ENCODE data around the gene RASSF3.

Gene RASSF3

DNA sequence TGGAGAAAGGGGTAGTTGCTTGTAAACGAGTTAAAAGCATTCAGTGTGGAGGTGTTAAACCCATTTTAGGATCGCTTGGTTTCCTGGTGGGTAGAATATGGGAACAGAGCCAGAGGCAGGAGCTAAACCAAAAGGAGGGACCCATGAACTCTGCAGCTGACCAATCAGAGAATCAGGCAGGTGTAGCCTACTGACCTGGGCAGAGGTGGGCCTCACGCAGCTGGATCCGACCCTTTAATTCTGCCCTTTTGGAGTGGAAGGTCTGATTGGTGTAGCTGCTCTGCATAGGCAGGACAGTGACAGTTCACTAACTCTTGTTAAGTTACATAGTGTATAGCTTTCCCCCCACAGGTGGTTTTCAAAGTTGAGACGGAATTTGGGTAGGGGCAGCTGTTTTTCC, 85.3 kb downstream of the RASSF3 start:
- no peak for DNase-seq

DNA sequence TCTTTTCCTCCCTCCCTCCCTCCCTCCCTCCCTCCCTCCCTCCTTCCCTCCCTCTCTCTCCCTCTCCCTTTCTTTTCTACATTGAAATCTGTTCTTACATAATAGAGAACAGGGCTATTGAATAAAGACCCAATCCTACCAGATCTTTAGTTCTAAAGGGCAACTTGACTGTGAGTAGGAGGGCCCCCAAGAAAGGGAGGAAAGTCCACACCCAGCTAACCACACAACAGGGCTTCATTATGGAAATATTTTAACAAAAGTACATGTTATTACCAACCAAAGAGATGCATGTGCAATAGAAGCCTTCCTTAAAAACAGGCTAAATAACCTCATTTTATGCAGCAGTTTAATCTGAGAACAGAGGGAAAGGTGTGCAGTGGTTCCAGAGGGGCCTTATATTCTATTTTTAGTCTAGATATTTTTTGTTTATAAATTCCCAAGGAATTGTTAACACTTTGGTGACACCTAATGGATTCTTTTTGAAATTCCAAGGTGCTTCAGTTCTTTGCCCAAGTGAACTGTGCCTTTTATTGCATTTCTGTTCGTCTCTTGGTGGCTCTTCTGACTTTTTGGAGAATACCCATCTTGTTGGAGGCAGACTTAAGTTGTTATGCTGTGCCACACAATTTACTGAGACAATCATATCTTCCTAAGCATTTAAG, 85.9 kb downstream of the RASSF3 start:
- no peak for DNase-seq

DNA sequence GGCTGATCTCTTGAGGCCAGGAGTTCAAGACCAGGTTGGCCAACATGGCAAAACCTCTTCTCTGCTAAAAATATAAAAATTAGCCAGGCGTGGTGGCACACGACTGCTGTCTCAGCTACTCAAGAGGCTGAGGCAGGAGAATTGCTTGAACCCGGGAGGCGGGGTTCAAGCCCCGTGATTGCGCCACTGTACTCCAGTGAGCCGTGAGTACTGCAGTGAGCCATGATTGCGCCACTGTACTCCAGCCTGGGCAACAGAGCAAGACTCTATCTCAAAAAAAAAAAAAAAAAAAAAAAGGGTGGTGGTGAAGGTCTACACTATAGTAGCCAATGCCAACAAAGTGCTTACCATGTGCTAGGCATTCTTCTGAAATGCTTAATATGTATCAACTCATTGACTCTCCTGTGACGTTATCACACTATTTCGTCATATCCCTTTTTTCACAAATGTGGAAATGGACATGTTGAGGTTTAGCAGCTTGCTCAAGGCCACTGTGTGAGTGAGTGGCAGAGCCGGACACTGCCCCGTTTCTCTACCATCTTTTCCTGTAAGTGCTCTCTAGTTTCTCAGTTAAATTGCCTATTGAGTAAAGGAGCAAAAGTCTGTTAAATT, 89.3 kb downstream of the RASSF3 start:
- no peak for DNase-seq

DNA sequence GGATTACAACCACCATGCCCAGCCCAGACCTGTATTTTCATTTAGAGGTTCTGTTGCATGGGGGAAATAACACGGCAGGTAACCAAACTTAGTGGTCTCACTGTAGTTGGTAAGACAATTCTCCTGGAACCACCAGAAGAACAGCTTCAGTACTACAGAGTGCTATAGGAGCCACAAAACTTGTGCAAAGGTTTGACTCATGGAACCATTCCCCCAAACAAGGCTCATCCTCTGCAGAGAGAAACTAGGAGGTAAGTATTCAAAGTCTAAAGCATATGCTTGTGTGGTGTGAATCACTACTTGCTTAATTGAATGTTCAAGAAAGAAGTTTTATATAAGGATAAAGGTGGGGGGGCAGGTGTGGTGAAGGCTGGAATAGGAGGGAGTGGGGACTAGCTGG, 90.2 kb downstream of the RASSF3 start:
- no peak for DNase-seq

DNA sequence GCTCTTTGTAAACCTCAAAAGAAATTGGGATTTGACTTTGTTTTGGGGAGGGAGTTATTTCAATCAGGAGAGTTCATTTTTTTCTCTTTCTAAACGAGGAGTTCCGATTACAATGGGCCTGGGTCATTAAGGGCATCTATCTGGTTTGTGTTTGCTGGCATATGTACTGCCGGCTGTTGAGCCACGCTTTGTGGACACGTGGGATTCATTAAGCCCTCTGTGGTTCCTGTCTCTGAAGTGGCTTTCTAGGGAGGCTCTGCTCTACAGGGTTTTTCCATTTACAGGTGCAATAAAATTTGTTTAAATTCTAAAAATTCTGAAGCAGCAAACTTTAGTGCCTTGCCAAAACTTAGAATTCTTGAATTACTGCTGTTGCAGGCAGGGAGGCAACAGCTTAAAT, 91.0 kb downstream of the RASSF3 start:
- DNase-seq = no peak

DNA sequence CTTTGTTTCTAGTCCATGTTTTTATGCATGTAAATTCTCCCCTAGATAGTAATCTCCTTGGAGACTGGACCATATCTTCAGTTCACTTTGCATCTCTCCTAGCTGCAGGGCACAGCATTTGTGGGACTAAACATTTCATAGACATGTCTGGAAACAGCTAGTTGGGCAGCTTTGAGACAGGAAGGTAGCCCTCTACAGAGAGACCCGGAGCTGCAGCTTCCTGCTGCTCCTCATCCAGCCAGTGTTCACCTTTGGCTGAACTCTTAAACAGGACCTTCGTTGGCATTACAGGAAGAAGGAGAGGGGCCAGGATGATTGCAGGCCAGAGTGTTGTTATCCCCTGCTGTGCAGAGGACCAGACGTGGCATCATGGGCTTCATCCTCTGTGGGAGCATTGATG, 96.0 kb downstream of the RASSF3 start:
- DNase-seq = peak; percentile 56

DNA sequence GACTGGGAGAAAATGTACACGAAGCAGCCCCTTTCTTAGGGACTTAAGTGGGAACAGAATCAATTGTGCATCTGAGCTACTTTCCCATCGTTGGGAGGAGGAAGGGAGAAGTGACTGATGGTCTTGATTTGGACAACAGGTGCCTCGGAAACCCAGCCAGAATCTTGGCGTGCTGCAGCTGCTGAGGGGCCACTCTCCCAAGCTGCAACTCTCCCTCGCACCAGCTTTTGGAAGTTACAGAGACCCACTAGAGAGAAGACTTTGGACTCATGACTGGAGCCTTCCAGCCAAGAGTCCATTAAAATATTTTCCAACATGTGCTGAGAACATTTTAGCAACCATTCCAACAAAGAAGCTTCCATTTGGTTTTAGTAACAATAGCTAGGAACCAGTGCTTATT, 96.6 kb downstream of the RASSF3 start:
- no peak for DNase-seq

DNA sequence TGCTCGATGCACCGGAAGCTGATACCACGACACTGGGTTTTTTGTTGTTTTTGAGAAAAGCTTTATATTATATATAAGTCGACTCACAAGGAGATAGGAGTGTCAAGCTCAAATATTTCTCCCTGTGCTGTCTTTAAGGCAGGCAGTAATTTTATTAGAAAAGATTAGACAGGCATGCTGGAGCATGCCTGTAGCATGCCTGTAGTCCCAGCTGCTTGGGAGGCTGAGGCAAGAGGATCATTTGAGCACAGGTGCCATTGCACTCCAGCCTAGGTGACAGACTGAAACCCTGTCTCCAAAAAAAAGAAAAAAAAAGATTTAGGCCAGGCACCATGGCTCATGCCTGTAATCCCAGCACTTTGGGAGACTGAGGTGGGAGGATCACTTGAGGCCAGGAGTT, 97.1 kb downstream of the RASSF3 start:
- DNase-seq = no peak

DNA sequence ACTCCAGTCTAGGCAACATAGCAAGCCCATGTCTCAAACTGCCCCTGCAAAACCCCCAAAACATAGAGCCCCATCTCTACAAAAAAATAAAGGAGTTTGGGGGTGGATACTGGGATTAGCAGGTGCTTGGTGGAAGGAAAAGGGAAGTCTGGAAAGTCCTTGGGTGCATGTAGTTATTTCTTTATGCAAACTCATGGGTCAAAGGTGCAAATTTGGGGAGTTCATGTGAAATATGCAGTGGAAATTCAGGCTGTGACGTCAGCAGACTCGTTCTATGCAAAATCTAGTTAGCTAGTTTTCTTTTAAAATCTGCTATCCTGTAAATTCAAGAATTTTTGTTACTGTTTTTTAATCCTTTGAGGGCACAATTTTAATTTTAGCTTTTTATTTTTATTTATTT, 97.6 kb downstream of the RASSF3 start:
- DNase-seq = no peak

DNA sequence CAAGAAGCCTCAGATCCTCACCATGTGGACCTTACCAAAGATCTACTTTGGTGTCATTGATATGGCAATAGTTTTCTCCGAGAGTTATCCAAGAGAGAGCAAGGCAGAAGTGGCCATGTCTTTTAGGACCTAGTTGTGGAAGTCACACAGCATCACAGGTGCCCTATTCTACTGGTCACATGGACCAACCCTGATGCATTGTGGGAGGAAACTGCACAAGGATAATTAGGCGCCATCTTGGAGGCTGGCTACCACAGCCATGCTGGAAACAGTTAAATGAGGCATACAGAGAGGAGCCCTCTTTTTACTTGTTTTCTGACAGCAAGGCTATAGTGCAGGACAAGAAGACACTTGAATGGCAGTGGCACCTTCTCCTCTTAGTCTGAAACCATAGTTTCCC, 99.1 kb downstream of the RASSF3 start:
- DNase-seq = no peak

DNA sequence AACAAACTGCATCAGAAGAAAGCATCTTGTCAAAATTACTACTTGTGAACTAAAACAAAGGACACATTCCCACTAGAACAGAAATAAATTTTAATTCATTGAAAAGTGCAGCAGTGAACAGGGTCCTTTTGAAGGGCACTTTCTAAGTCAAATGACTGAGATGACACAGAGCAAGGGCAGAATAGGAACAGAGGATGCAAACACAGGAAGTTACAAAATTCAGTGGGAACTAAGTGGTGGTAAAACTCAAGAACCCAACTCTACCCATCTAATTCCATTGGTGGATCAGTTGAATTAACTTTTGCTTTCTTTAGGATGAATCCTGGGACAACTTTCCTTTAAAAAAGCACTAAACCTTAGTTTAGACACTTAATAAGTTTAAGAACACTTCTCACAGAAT, 103.1 kb downstream of the RASSF3 start:
- no peak for DNase-seq

DNA sequence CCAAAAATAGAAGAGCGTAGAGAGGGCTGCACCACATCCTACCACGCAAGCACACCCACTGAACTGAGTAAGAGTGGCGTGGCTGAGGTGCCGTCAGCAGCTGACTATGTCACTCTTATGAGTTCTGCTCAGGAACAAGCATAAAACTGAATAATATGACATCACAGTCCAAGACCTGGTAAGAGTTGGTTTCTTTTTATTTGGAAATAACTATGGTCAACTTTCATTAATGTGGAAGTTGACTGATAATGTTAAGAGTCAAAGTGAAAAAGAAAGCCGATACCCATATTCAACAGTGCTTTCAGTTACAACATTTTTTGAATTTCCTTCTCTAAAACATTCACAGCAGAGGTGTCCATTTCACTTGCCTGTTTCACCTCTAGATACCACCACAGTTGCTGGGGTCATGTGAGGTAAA, 104.3 kb downstream of the RASSF3 start:
- DNase-seq = no peak

DNA sequence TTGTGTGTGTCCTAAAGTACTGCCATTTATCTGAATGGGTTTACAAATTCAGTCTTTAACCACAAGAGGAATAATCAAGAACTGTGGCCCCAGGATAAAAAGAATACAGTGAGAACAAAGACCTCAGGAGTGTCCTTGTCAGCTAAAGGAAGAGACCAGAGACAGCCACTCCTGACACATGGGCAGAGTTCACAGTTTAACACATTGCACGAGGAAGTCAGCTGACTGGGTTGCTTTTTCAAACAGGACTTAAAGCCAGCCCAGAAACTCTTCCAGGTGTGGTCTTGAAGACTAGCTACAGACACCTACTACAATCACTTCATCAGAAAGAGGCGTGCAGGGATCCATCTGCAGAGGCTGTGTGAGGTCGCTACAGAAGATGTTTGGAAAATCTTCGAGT, 106.1 kb downstream of the RASSF3 start:
- no peak for DNase-seq

DNA sequence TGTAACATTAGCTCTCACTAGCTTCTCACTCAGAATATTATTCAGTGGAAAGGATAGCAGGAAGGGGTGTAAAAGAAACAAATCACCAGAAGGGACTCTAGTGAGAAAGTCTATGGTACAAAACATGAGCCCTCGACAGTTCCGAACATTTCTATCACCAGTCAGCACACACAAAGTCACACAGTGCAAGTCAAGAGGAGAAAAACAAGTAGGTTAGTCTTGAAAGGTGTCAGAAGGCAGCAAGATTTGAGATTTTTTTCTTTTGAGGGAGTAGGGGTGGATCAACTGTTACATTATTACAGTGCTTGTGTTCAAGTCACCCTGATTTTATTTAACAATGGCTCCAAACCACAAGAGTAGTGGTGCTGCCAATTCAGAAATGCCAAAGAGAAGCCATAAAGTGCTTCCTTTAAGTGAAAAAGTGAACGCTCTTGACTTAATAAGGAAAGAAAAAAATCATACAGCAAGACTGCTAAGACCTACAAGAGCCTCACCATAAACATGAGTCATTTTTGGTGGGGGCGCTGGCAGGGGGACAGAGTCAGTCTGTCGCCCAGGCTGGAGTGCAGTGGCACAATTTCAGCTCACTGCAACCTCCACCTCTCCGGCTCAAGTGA, 106.7 kb downstream of the RASSF3 start:
- no peak for DNase-seq

DNA sequence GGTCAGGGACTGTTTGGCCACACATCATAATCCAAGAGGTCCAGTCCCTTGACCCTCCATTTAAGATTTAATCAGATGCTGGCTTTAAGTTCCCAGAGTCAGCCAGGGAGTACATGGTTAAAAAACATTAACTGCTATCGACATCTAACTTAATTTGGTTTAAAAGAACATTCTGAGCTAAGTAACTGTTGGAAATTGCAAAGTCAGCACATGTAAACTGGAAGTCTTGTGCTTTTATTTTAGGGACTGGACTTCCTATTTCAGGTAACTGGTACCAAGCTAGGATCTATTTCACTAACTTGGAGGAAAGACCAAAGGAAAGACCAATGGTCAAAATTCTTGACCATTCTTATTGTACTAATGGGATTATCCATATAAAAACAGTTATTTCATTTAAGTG, 108.4 kb downstream of the RASSF3 start:
- no peak for DNase-seq

DNA sequence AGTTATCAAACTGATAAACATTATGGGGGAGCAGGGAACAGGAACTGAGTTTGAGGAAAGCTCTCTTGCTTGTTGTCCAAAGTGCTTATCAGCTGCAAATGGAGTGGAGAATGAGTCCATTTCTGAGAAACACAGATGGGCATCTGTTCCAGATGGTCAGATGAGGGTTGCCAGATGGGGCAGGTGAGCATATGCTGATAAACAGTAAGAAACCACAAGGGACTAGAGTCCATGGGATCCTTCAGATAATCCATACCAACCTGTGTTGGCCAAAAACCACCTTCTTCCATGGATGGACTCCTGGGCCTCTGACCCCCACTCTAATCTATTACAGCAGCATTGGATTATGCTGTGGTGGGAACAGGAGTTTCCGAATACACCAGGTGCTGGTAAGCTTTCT, 110.6 kb downstream of the RASSF3 start:
- DNase-seq = no peak

DNA sequence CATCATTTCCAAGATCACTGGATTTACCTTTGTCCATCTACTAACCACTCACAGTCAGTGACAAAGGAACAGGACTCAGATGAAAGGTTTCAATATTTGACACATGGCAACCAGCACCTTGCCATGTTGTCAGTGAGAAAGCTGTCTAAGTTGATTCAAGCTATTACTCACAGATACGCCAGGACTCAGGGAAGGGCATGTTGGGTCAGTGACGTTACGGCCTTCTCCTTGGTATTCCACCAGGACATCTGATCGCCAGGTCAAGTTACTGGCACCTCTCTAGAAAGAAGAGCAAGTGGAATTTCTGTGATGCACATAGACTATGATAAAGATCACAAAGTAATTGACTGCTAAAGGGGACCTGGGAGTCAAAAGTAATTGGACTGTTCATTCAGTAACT, 112.5 kb downstream of the RASSF3 start:
- peak; percentile 67 for DNase-seq

DNA sequence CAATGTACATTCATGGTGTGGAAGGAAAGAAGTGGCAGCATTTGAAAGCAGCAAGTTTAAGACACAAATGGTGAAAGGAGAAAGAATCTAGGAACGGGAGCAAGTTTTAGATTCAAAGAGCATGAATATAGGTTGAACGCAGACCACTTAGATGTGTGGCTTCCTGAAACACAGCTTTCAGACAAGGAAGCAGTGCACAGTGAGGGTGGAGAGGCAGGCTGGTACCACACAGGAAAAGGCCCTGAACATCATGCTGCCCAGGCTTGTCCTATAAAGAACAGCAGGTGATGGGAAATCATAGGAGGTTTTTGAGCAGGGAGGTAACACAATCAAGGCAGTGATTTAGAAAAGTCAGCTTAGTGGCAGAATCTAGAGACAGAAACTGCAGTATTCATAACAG, 113.3 kb downstream of the RASSF3 start:
- DNase-seq = no peak

DNA sequence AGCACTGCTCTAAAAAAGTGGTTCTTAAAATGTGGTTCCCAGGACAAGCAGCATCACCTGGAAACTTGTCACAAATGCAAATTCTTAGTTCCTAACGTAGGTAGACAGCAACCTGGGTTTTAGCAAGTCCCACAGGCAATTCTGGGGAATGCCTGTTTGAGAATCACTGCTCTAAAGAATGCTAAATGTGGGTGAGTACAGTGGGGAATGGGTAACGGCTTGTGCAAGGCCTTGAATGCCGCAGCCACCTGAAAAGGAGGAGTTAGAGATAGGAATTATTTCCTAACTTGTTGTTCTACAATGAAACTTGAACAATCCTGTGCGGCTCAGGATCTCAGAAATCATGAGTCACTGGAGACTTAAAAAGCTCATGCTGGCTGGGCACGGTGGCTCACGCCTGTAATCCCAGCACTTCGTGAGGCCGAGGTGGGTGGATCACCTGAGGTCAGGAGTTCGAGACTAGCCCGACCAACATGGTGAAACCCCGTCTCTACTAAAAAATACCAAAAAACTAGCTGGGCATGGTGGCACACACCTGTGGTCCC, 114.0 kb downstream of the RASSF3 start:
- no peak for DNase-seq

DNA sequence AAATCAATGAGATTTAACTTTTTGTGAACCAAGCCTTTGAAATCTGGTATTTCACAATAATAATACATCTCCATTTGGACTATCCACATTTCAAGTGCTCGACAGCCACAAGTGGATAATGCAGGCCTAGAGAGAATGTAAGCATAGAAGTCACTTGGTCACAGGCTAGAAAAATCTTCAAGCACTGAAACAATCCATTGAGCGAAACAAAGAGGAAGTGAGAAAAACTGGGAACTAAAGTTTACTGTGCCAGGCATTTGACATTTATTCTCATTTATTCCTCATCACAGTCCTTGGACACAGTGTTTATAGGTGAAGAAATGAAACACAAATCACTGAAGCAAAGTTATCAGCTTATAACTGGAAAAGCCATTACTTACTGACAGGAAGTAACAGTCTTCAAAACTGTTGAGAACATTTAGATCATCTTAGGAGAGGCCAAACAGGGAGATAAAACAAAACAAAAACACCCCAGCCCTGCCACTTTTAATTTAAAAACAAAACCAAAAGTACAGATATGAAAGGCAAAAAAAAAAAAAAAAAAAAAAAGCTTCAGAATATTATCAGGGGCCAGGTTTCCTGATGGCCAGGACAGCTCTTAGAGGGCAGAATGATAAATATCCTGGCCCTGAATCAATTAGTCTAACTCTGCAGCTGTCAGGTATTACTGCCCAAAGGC, 119.8 kb downstream of the RASSF3 start:
- no peak for DNase-seq

DNA sequence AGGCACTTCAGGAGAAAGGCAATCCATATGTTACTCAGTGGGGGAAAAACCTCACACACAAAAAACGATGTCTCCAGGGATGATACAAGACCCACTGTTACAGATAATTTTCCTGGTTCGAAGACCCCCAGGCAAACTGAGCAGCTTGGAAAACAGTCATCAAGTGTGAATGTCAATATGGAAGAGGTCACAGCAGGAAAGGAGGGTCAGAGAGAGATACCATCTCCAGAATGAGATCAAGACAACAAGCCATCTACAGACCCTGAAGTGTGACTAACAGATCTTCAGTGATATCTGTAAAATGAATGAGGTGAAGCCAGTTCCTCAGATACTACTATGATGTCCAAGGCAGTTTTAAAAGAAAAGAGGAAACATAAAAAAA, 120.3 kb downstream of the RASSF3 start:
- peak; percentile 92 for DNase-seq

DNA sequence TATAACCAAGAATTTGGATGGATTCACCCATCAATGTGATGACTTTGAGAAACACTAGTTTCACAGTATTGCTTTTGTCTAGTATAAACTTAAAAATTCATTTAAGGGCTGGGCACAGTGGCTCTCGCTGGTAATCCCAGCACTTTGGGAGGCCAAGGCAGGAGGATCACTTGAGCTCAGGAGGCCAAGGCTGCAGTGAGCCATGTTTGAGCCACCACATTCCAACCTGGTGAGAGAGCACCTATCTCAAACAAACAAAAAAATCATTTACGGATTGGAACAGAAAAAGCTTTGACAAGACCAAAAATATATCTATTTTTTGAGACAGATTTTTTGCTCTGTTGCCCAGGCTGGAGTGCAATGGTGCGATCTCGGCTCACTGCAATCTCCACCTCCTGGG, 121.4 kb downstream of the RASSF3 start:
- no peak for DNase-seq

DNA sequence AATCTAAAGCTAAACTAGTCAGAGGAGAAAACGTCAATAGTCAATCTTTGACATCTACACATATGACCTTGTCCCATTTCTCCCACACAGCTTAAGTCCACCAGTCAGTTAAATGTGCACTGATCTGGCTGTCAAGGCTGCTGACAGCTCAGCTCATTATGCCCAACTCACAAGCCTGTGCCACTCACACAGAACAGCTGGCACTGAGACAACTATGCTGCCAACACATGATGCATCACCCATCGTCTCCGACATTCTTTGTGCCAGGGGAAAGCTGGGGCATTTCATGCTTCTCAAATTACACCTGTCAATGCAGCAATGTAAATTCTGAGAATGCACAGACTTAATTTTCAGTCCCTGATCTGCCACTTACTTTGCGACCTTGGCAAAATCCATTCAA, 123.6 kb downstream of the RASSF3 start:
- no peak for DNase-seq

DNA sequence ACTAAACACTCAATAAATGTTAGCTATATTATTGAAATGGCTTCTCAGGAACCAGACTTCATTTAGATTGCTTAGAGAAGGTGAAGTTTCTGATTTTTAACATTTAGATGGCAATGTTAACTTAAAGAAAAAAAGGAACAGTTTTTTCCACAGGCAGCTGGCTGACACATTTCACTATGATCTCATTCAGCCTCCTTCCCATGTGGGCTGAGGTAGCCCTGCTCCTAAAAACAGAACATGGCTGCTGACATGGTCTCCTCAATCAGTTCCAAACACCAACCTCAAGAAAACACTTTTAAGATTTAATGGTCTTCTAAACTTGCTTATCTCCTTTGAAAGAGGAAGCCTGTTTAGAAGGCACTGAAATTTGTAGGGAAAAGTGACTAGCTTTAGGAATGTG, 125.1 kb downstream of the RASSF3 start:
- no peak for DNase-seq

Data from islet precursor cell (in vitro differentiated cells).